Activated T-helper 17 cell treated with anti-CD3 and anti-CD28 coated beads, Interleukin-2, amount 50 U/mL, for 72 hours (primary cell): ENCODE measurements around the gene ARHGAP15. TPM values are rescaled to one million over a fixed set of nuclear protein-coding genes. Genes with fewer than 3 reads are reported as not detected.

ENCODE experiments used
- ATAC-seq: fragments of 150-1000 bp; cut with Tn5 transposase; replicated peaks from 2 replicates; pipeline ENCODE4 v1.10.0; 2021; ENCODE audit warnings: mild to moderate bottlenecking, moderate library complexity
- H3K27ac Mint-ChIP-seq: one replicate; pipeline ENCODE4 v1.8.0; 2022; ENCODE audit warnings: mixed read lengths
- H3K27me3 Mint-ChIP-seq: one replicate; pipeline ENCODE4 v1.8.0; 2022; ENCODE audit warnings: mixed read lengths
- H3K36me3 Mint-ChIP-seq: one replicate; pipeline ENCODE4 v1.8.0; 2022; ENCODE audit warnings: low read depth, mild to moderate bottlenecking, mixed read lengths
- H3K4me1 Mint-ChIP-seq: one replicate; pipeline ENCODE4 v1.8.0; 2022; ENCODE audit warnings: mixed read lengths
- H3K4me3 Mint-ChIP-seq: one replicate; pipeline ENCODE4 v1.8.0; 2022; ENCODE audit warnings: mild to moderate bottlenecking, mixed read lengths
- H3K9me3 Mint-ChIP-seq: one replicate; pipeline ENCODE4 v1.8.0; 2022; ENCODE audit warnings: mixed read lengths
- total RNA-seq, 2 donors: library from RNA; stranded (reverse); gene quantifications; one replicate each; pipeline ENCODE4 v1.2.3, GENCODE V29; 2022

ARHGAP15 gene
- total RNA-seq, 2 donors from 2014 or later: 93.3 to 98.3 TPM

DNA sequence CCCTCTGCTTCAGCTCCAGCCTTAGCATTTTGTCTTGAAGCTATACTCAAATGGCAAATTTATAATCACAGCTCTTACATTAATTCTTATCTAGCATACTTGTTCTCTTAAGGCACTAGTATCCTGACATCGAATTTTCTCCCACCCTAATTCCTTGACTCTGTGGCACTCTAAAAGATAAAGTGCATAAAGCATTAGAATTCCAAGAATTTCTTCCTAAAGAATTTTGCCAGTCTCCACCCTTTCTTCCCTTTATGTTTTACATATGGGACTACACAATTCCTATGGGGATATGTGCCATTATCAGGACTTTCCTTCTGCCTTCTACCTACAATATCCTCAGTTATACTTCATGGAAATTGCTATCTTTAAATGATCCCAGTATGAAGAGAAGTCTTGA is 560.3 kb downstream of the ARHGAP15 start:
- peaks cover 6% of the 10 kb centered on the region for H3K4me1 Mint-ChIP-seq
- no peaks in the 10 kb centered on the region for H3K27me3 Mint-ChIP-seq
- no peak overlapping the region for H3K27ac Mint-ChIP-seq
- ATAC-seq: no peak
- H3K36me3 Mint-ChIP-seq: peaks cover 22% of the 10 kb centered on the region
- H3K9me3 Mint-ChIP-seq: no peaks in the 10 kb centered on the region
- H3K4me3 Mint-ChIP-seq: no peak overlapping the region

DNA sequence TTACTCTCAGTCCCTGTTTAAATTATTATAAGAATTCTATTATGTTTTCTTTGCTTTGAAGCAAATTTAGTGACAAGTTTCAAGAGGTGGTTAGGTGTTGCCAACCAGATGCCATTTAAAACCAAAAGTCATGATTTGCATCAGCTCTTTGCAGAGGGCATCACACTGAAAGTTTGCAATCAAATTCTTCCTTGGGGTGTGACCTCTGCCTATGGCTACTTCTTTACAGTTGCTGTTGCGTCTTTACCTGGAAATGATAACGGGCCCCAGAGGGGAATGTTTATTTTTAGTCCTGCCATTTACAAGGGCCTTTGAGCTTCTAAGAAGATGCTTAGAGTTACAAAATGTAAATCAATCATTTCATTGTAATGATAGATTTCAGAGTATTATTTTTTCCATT is 561.0 kb downstream of the ARHGAP15 start:
- Mint-ChIP-seq H3K27me3 (no peaks in the 10 kb centered on the region), H3K4me1 (peaks cover 6% of the 10 kb centered on the region), H3K9me3 (no peaks in the 10 kb centered on the region), H3K27ac (no peak overlapping the region), H3K4me3 (no peak overlapping the region), H3K36me3 (peaks cover 22% of the 10 kb centered on the region)
- ATAC-seq: peak; percentile 57

DNA sequence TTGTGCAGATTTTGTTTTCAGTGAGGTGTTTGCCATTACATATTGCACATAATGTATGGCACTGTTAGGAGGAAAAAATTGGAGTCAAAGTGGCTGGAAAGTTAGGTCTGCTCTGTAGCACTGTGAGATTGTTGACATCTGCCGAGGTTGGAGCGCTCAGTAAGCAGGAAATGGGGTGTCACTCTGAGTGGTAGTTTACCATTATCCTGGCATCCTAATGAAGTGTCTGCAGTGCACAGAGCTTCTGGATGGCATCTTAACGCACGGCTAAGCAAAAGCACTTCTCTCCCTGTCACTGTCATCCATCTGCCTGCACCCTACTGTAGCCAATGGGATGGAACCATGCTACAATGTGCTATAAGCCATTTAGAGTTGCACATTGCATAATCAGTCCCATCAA is 561.9 kb downstream of the ARHGAP15 start:
- H3K27me3 Mint-ChIP-seq: no peaks in the 10 kb centered on the region
- no peak for ATAC-seq
- no peak overlapping the region for H3K27ac Mint-ChIP-seq
- no peak overlapping the region for H3K4me3 Mint-ChIP-seq
- peaks cover 22% of the 10 kb centered on the region for H3K36me3 Mint-ChIP-seq
- no peaks in the 10 kb centered on the region for H3K9me3 Mint-ChIP-seq
- H3K4me1 Mint-ChIP-seq: peaks cover 6% of the 10 kb centered on the region

DNA sequence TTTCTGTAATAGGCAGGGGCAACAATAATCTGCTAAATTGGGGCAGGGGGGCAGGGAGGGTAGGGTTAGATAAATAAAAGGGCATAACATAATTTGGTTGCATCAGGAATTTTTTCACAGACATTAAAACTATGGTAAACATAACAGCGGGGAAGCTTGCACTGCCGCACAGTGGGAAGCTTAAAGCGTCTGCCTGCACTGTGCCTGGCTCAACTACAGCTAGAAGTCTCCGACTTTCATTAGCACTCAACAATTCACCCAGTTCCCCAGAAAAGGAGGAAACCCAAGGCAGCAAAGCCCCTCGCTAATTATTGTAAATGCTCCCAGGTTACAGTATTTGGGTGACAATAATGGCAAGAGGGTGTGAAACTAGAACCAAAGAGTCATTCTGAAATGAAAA is 562.9 kb downstream of the ARHGAP15 start:
- no peaks in the 10 kb centered on the region for H3K9me3 Mint-ChIP-seq
- peaks cover 22% of the 10 kb centered on the region for H3K36me3 Mint-ChIP-seq
- H3K27ac Mint-ChIP-seq: no peak overlapping the region
- peaks cover 8% of the 10 kb centered on the region for H3K4me1 Mint-ChIP-seq
- no peaks in the 10 kb centered on the region for H3K27me3 Mint-ChIP-seq
- no peak overlapping the region for H3K4me3 Mint-ChIP-seq
- ATAC-seq: no peak

DNA sequence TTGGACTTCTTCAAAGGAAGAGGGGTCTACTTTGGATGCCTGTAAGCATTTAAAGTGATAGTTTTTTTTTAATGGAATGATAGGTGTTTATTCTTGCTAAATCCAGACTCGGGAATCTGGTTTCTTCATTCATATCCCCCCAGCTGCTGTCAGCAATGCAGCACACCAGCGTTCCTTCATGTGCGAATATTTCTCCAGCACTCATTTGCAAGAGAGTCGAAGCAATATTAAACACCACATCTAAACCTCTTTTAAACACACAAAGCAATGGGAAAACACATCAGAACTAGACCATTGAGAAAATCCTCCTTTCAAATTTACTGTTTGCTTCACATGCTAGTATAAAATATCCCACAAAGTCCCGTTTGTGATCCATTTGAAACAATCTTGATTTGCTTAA is 563.7 kb downstream of the ARHGAP15 start:
- Mint-ChIP-seq H3K9me3 (no peaks in the 10 kb centered on the region), H3K4me3 (no peak overlapping the region), H3K27me3 (no peaks in the 10 kb centered on the region), H3K27ac (no peak overlapping the region), H3K36me3 (peaks cover 22% of the 10 kb centered on the region), H3K4me1 (peaks cover 16% of the 10 kb centered on the region)
- ATAC-seq: no peak

DNA sequence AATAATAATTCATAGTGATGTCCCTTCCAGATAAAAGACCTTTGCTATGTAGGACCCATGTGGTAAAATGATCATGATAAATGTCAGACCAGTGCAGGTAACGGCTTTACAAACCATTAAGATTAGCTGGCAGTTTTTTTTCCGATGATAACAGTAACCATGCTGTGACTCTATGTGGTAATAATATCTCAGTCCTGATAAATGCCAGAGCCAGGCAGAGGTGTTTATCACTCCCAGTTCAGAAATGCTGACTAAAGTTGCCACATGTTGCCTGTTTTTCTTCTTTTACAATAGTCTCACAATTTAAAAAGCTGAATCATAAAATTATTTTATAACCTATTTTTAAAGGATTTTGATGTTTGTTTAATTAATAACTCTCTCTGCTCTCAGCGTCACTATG is 565.1 kb downstream of the ARHGAP15 start:
- no peak for ATAC-seq
- Mint-ChIP-seq H3K4me1 (peaks cover 22% of the 10 kb centered on the region), H3K27ac (no peak overlapping the region), H3K27me3 (no peaks in the 10 kb centered on the region), H3K9me3 (no peaks in the 10 kb centered on the region), H3K36me3 (peaks cover 16% of the 10 kb centered on the region), H3K4me3 (no peak overlapping the region)

DNA sequence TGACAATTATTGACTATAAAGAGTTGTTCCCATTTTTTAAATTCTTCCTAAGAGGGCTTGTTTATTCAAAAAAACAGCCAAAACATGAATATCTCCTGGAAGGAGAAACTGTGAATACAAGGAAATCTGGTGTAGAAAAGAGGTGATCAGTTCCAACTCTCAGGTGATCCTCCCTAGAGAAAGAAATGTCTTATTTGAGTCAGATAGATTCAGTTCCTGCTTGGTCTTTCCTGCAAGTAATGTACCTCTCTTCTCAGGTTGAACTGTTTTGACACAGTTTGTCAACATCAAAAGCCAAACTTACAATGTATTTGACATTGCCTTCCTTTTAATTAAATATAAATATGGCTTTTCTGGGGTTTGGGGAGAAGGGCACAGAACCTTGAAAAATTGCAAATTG is 567.4 kb downstream of the ARHGAP15 start:
- Mint-ChIP-seq H3K9me3 (no peaks in the 10 kb centered on the region), H3K4me1 (peaks cover 16% of the 10 kb centered on the region)

DNA sequence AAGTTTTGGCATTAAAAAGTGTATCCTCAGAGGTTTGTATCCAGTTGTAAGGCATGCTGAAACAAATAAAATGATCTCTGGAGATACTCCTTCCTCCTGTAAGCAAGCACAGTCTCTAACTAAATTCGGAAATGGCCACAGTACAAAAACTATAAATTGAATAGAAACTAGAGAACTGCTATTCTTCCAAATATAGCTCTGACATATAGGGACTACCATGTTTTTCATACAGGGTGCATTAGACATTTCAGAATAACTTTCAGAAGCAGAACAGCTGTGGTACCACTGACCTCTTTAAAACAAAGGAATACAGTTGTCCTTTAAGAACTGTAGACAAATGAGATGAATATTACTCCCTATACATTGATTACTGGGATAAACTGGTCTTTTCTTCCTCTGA is 568.5 kb downstream of the ARHGAP15 start:
- Mint-ChIP-seq H3K9me3 (no peaks in the 10 kb centered on the region), H3K4me3 (peak overlapping the region; percentile 11), H3K4me1 (peaks cover 18% of the 10 kb centered on the region), H3K36me3 (peaks cover 13% of the 10 kb centered on the region), H3K27ac (peak overlapping the region; percentile 51), H3K27me3 (no peaks in the 10 kb centered on the region)
- no peak for ATAC-seq

More for the DNA sequence above, 567.4 kb downstream of the ARHGAP15 start:
- no peak overlapping the region for H3K4me3 Mint-ChIP-seq
- H3K27ac Mint-ChIP-seq: no peak overlapping the region
- no peaks in the 10 kb centered on the region for H3K27me3 Mint-ChIP-seq
- no peak for ATAC-seq
- peaks cover 14% of the 10 kb centered on the region for H3K36me3 Mint-ChIP-seq

DNA sequence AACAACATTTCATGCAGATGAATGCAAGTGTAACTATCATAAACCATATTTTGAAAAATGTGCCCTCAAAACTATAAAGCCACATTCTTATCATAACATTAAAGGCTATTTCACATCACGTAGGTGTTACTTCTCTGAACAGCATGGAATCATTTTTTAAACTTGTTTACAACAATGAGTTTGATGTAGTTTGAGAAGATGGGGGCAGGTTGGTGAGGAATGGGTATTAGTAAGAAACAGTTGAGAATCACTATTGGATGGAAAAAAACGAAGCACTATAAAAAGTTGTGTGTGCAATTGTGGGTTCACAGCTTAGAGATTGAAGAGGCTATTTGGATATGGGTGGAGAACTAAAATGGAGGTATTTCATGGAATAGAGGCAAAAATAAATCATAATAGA is 569.1 kb downstream of the ARHGAP15 start:
- H3K27ac Mint-ChIP-seq: peak overlapping the region; percentile 51
- peak; percentile 59 for ATAC-seq
- H3K27me3 Mint-ChIP-seq: no peaks in the 10 kb centered on the region
- H3K4me1 Mint-ChIP-seq: peaks cover 20% of the 10 kb centered on the region
- H3K36me3 Mint-ChIP-seq: peaks cover 15% of the 10 kb centered on the region
- peak overlapping the region; percentile 11 for H3K4me3 Mint-ChIP-seq
- no peaks in the 10 kb centered on the region for H3K9me3 Mint-ChIP-seq

DNA sequence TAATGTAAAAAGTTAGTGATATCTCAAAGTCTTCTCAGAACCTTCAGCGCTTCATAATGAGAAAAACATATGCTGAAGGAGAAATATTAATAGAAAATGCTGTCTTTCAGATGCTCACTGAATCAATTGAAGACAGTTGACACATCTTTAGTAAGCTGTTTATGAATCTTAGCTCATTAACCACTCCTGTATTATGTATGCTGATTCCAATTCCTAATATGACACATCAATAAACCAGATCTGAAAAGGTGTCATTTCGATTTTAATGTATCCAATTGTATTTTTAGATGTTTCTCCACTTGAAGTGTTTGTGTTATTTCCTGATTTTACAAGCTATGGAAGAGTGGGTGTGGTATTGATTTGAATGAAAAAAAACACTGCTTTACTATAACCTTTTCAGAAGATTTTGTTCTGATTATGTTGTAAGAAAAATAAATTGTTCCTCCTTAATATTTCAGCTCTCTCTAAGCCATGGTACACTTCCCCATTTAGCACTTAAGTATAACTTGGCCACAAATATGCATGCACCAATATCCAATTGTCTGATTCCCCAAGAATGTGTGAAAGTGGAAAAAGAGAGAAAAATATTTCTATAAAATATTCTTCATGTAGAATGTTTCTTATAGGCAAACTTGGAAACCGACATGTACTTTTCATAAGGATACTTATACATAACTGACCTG is 569.8 kb downstream of the ARHGAP15 start:
- peak; percentile 90 for ATAC-seq

DNA sequence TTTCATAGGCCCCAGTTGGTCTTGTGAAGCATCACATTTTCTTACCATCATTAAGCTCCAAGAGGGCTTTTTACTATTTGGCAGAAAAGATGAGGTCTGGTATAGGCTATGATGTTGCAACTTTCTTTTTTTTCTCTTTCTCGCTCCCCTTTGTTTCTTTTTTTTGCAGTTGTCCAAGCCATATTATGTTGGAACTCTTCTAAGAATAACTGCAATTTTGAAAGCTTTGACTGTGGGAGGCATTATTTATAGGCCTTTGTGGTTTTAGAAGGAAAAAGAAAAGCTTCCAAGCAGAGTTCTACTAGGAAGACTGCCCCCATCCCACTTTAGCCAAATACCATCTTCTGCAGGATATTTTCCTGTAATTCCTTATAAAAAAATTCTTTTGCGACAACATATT is 571.6 kb downstream of the ARHGAP15 start:
- Mint-ChIP-seq H3K36me3 (peaks cover 40% of the 10 kb centered on the region), H3K27me3 (no peaks in the 10 kb centered on the region), H3K4me1 (peaks cover 36% of the 10 kb centered on the region), H3K9me3 (no peaks in the 10 kb centered on the region), H3K4me3 (no peak overlapping the region), H3K27ac (peak overlapping the region; percentile 51)
- no peak for ATAC-seq

More for the DNA sequence above, 569.8 kb downstream of the ARHGAP15 start:
- peak overlapping the region; percentile 51 for H3K27ac Mint-ChIP-seq
- peaks cover 26% of the 10 kb centered on the region for H3K4me1 Mint-ChIP-seq
- no peaks in the 10 kb centered on the region for H3K27me3 Mint-ChIP-seq
- peaks cover 22% of the 10 kb centered on the region for H3K36me3 Mint-ChIP-seq
- no peaks in the 10 kb centered on the region for H3K9me3 Mint-ChIP-seq
- H3K4me3 Mint-ChIP-seq: peak overlapping the region; percentile 11

DNA sequence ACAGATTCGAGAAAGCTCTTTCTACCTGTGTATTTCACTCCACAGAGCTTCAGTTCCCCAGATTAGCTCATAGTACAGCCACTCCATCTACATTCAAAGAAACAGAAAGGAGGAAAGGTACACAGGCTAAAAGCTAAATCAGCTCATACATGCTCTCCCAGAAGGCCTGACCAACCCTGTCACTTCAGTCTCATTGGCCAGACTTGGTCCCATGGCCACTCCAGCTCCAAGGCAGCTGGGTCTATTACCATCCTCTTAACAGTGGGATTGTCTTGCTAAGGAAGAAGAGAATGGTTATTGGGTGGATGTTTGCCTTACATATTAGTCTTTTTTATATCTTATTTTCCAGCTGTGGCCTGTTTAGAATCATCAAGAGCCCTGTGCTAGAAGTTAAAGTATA is 572.6 kb downstream of the ARHGAP15 start:
- no peak for ATAC-seq
- Mint-ChIP-seq H3K4me1 (peaks cover 36% of the 10 kb centered on the region), H3K36me3 (peaks cover 49% of the 10 kb centered on the region), H3K9me3 (no peaks in the 10 kb centered on the region), H3K27me3 (no peaks in the 10 kb centered on the region), H3K4me3 (no peak overlapping the region), H3K27ac (no peak overlapping the region)

DNA sequence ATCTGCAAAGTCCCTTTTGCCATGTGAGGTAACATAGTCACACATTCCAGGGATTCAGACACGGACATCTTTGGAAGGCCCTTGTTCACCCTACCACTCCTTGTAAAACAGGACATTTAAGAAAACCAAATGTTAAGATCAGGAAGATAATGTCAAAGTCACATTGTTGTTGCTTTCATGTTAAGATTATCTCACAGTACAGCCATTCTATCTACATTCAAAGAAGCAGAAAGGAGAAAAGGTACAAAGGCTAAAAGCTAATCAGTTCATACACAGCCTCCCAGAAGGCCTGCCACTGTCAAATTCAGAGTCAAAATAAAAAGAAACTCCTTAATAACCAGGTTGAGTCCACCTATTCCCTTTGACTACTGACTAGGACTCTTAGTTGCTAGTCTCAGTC is 573.7 kb downstream of the ARHGAP15 start:
- Mint-ChIP-seq H3K27me3 (no peaks in the 10 kb centered on the region), H3K36me3 (peaks cover 61% of the 10 kb centered on the region), H3K27ac (peak overlapping the region; percentile 15), H3K4me3 (peak overlapping the region; percentile 28), H3K9me3 (no peaks in the 10 kb centered on the region), H3K4me1 (peaks cover 26% of the 10 kb centered on the region)
- ATAC-seq: no peak

DNA sequence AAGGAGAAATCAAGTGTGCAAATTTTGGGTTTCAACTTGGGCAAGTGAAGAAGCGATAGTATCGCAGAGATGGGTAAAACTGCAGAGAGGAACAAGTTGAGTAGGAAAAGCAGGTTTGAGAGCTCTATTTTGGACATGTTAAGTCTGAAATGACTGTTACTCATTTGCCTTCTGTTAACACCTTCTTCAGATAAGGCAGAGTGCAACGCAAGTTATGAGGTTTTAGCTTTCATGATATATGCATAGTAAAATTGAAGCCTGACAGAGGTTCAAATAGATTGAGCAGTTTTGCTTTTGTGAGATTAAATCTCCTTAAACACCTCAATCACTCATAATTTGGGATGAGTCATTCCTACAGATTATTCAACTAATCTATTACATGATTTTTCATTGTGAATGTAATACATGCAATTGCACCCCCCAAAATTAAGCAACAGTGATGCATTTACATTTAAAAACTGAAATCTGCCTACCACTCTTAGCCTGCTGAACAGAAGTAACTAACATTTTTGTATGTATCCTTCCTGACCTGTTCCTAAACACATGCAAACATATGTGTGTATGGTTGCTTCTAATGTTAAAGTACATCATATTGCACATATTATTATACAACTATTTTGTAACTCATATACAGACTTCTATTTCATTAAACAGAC is 575.4 kb downstream of the ARHGAP15 start:
- Mint-ChIP-seq H3K9me3 (peaks cover 3% of the 10 kb centered on the region), H3K4me3 (peak overlapping the region; percentile 28), H3K27me3 (no peaks in the 10 kb centered on the region), H3K4me1 (peaks cover 24% of the 10 kb centered on the region), H3K27ac (peak overlapping the region; percentile 61), H3K36me3 (peaks cover 71% of the 10 kb centered on the region)
- peak; percentile 89 for ATAC-seq

DNA sequence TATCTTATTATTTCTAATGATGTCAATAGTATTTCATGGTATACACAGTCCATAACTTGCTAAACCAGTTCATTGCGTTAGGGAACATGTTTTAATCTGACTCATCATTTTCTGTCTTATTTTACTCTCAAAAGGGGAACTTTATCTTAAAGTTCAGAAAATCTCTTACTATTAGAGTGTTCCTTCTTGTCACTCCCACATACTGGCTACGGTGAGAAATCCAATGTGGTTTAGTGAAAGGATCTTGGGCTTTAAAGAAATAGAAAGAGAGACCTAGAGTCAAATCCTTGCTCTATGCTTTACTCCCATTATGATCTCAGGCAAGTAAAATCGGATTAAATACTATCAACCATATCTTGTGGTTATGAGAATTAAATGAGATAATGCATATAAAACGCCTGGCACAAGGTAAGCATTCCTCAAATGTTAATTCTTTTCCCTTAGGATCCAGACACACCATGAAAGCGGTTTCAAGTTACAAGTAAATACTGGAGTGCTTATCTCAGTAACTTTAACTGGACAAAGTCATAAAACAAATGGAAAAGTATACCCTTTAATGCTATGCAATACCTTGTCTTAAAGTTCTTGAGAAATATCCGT is 576.0 kb downstream of the ARHGAP15 start:
- H3K27me3 Mint-ChIP-seq: no peaks in the 10 kb centered on the region
- no peak overlapping the region for H3K27ac Mint-ChIP-seq
- peak; percentile 56 for ATAC-seq

More for the DNA sequence above, 576.0 kb downstream of the ARHGAP15 start:
- Mint-ChIP-seq H3K36me3 (peaks cover 75% of the 10 kb centered on the region), H3K4me1 (peaks cover 28% of the 10 kb centered on the region), H3K9me3 (peaks cover 7% of the 10 kb centered on the region), H3K4me3 (no peak overlapping the region)
